ENCODE data around the gene KRT85.
"Not testable (repeated sequence)": the region's sequence is repeated elsewhere in the genome, so short reads cannot be mapped to it uniquely, and the experiment has no call there.

Gene KRT85

GRCh38 chr12:52347551-52348510, 19.4 kb downstream of the KRT85 start:
- no peak for DNase-seq (ENCODE audit: low read depth)

- no peak for DNase-seq (ENCODE audit: low read depth)
These were observed 20.3 kb downstream of the KRT85 start for GRCh38 chr12:52347016-52347415.

DNA sequence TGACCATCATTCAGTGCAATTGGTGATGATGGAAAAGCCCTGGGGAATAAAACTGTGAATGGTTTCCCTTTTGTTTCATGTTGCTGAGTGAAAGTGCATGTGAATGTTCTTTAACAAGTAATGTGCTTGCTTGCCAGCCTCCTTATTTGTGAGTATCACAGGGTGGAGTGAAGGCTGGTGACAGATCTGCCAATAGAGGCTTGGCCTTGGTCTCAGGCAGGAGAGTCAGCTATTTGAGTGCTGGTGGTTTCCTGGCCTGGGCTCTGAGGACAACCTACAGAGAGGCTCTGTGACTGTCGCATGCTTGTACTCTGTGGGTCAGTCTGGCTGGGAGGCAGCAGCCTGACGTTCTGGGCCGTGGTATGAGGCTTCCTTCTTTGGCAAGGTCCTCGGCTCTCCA, 20.7 kb downstream of the KRT85 start:
- DNase-seq (ENCODE audit: low read depth) = no peak

GRCh38 chr12:52345041-52345440, 22.2 kb downstream of the KRT85 start:
- not testable (repeated sequence) for DNase-seq (ENCODE audit: low read depth)

DNA sequence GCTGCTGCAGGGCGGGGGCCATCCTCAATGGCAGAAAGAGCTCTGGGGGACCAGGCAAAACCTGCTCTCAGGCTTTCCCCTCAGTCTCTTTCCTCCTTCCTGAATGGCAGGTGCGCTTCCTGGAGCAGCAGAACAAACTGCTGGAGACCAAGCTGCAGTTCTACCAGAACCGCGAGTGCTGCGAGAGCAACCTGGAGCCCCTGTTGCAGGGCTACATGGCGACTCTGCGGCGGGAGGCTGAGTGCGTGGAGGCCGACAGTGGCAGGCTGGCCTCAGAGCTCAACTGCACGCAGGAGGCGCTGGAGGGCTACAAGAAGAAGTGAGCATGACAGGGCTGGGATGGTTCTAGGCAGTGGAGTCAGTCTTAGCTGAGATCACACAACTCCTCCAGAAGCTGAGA, 23.2 kb downstream of the KRT85 start:
- DNase-seq (ENCODE audit: low read depth) = no peak

DNA sequence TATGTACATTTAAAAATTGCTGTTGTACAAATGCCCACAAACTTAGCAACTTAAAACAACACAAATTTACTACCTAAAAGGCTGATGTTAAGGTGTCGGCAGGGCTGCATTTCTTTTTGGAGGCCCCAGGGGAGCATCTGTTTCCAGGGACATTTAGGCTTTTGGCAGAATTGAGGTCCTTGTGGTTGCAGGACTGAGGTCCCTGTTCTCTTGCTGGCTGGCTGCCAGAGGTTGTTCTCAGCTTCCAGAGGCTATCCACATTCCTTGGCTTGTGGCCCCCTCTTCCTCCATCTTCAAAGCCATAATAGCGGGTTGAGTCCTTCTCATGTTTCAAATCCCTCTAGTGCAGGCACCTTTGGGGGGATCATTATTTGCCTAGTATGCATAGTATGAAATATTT, 23.7 kb downstream of the KRT85 start:
- no peak for DNase-seq (ENCODE audit: low read depth)

DNA sequence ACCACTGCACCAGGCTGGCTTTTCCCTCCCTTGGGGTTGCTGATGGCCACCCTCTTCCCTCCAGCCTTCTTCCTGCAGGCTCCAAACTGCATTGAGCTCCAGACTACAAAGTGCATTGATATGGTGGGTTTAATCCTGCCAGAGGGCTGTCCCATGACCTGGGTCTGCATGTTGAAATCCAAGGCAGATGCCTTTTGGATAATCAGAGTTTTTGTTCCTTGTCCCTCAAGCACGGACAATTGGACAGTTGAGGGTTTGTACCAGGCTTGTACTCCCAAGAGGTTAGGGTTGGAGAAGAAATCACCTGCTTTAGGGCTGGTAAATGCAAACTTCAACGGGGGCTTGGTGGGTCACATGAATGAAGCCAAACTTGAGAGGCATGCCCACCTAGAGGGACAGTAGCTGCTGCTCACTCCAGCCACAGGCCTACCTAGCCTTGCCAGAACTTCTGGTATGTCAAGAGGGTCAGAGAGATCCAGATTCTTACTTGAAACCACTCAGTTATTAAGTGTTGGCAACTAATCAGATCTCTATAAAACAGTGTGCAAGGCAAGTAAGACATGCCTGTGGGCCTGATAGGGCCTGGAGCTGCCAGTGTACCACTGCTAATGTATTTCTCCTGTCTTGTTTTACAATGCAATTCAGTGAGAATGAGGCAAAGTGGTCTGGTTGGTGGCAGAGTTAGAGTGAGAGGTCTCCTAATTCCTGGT, 24.3 kb downstream of the KRT85 start:
- no peak for DNase-seq (ENCODE audit: low read depth)

DNA sequence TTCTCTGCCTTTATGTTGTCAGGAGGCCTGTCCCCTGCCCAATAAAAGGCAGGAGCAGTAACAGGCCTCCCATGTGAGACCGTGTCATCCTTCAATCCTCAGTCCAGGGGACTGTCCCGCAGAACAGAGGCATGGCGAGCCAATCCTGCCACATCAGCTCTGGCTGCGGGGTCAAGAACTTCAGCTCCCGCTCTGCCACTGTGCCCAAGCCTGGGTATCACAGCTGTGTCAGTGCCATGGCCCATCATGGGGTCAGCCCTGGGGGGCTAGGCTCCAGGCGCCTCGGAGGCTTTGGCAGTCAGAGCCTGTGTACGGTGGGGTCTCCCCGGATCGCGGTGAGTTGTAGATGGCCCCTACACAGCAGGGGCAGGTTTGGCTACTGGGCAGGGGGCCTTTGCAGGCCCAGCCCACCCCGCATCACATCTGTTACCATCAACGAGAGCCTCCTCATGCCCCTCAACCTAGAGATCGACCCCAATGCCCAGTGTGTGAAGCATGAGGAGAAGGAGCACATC, 26.2 kb downstream of the KRT85 start:
- no peak for DNase-seq (ENCODE audit: low read depth)

- no peak for DNase-seq (ENCODE audit: low read depth)
These were observed 28.9 kb downstream of the KRT85 start for GRCh38 chr12:52338241-52338960.

DNA sequence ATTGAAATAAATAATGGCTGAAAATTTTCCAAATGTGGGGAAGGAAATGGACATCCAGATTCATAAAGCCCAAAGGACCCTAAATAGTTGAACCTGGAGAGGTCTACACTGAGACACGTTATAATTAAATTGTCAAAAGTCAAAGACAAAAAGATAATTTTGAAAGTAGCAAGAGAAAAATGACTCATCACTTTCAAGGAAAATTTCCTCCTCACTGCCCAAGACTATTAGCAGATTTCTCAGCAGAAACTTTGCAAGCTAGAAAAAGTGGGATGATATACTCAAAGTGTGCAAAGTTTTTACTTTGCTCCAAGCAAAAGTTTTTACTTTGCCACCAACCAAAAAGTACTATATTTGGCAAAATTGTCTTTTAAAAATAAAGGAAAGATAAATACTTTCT, 30.2 kb downstream of the KRT85 start:
- no peak for DNase-seq (ENCODE audit: low read depth)

DNA sequence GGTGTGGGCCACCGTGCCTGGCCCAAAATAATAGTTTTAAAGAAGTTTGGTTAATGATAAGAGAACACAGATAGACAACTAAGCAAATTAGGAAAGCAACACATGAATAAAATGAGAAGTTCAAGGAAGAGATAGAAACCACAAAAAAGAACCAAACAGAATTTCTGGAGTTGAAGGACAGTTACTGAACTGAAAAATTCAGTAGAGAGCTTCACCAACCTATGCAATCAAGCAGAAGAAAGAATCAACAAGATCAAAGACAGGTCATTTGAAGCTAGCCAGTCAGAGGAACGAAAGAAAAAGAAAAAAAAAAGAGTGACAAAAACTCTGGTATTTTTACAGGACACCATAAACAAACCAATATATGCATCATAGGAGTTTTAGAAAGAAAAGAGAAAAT, 30.6 kb downstream of the KRT85 start:
- DNase-seq (ENCODE audit: low read depth) = no peak

DNA sequence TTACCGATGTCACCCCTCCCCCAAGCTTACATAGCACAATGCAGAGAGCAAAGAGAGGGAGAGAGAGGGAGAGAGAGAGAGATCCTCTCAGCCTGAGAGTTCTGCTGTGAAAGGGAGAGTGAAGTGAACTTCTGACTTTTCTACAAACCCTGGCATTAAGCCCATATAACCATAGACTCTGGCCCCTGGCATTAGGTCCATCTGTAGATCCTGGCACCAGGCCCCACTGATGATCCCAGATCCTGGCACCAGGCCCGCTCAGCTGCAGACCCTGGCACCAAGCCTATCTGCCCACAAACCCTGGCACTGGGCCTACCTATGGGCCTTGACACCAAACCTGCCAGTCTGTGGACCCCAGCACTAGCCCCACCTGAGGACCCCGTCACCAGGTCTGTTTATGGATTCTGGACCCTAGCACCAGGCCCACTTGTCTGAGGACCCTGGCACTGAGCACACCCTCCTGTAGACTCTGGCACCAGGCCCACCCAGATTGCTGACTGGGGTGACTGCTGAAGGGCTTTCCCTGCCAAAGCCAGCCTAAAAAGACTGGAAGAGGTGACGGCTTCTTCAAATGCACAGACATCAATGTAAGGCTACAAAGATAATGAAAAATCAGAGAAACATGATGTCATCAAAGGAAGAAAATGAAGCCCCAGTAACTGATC, 31.6 kb downstream of the KRT85 start:
- no peak for DNase-seq (ENCODE audit: low read depth)

- no peak for DNase-seq (ENCODE audit: low read depth)
These were observed 33.1 kb downstream of the KRT85 start for GRCh38 chr12:52334185-52334584.

GRCh38 chr12:52333321-52333720, 34.0 kb downstream of the KRT85 start:
- no peak for DNase-seq (ENCODE audit: low read depth)

- DNase-seq (ENCODE audit: low read depth) = no peak
These were observed 34.9 kb downstream of the KRT85 start for GRCh38 chr12:52332381-52332780.

- no peak for DNase-seq (ENCODE audit: low read depth)
These were observed 35.4 kb downstream of the KRT85 start for GRCh38 chr12:52331833-52332232.

DNA sequence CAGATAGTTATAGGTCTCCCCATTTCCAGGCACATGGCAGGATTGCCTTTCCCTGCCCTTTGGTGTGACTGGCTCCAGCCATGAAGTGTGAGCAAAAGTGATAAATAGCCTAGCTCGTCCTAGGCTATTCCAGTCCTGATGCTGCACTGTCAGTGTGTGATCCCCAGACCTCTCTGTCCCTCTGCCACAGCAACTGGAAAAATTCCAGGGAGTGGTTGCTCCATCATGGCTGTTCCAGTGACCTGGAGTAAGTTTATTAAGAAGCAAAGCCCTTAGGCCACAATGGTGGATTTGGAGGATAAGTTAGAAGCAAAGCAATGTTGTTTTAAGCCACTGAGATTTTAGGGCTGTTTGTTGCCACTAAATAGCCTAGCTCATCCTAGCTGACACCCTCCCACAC, 36.2 kb downstream of the KRT85 start:
- DNase-seq (ENCODE audit: low read depth) = no peak

DNA sequence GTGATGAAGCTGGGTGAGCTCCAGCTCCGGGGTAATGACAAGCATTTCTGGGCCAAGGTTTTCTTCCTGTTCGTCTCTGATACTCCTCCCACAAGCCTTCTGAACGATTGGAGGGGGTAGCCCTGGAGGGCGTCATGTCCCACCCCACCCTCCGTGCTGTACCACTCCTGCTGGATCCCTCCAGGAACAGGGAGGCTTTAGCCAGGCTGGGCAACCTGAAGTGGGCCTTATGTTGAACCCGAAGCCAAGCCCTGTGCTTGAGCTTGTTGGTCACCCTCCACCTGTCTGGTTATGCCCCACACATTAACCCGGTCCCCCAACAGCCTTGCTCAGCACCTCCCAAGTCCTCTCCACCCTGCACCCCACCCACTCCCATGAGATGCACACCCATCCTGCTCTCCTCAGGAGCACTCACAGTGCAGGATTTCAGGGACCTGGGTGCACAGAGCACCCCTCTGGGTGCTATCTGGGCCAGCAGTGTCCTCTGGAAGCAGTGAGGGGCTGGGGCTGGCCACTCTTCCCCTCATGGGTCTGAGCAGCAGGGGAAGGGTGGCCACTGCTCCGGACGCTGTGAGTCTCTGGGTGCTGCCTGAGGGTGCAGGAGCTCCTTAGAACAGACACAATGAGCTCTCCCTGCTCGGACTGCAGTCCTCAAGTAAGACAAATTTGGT, 39.3 kb downstream of the KRT85 start:
- DNase-seq (ENCODE audit: low read depth) = no peak

DNA sequence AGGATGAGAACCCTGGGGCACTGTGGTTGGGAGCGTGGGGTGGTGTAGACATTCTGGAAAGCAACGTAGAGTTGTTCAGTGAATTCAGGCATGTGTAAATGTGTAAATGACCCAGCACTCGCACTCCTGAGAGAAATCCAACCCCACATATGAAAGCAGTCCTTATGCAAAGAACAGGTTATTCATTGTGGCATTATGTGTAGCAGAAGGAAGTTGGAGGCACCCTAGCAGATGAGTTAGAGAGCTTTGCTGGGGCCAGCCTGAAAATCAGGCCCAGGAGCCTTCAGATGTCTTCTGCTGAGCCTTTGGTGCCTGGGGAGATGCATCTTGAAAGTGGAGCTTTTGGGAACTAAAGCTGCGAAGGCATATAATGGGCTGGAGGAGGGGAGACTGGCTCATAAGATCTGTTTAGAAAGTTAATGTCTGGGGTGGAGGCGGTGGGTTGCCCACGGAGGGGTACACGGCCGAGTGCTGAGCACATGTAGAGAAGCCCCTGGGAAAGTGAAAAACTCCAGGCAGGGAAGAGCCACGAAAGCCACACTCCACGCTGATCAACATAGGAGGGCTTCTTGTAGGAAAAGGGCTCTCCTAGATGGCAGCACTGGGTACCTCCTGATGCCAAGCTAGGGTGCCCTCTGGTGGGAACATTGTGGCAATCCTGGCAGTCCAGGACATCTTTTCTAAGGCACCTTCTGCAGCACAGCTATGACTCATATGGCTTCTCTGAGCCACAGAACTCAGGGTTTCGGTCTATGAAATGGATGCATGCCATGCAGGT, 40.0 kb downstream of the KRT85 start:
- peak; percentile 56 for DNase-seq (ENCODE audit: low read depth)

DNA sequence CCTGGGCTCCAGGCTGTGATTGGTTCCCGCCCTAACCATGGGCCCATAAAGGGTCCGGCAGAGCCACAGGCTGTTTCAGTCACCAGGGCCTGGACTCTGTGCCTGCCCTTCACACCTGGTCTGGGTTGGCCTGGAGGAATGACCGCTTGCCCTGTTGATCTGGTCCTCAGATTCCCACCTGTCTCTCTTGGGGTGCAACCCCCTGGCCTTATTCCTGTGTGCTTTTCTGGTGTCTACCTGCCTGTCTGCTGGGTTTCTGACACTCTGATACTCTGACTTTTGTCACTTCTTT, 43.2 kb downstream of the KRT85 start:
- no peak for DNase-seq (ENCODE audit: low read depth)

Data from stimulated activated CD8-positive, alpha-beta memory T cell treated with anti-CD3 and anti-CD28 coated beads, Interleukin-4, amount 100 ng/mL, for 24 hours (primary cell).